Measurements from ENCODE around the gene ABAT.

The ABAT gene

DNA sequence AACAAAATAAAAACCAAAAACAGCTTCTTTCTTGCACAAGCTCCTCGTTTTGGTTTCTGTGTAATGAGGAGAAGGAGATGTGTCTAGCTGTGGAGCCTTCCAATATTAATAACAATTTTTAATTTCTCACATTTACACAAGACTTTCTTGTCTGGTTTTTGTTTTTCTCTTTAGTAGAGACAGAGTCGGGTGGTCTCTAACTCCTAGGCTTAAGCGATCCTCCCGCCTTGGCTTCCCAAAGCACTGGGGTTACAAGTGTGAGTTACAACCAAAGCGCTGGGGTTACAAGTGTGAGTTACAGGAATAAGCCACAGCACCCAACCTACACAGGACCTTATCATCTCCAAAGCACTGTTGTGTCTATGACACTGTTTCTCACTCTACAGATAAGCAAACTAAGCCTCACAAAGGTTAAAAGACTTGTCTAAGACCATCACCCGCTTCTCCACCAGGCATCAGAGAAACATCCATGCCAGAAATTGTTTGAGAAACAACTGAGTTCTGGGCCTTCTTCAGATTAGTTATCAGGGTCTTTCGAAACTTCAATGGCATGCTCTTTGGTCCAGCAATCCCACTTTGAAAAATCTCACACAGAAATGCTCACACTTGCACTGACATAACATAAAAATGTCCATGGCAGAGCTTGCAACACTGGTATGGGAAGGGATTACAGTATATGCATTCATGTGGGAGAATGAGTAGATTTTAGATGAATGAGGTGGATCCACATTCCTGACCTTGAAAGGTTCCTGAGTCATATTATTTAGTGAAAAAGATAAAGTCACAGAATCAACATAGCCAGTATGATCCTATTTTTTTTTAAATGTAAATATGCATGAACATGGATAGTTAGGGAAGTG, 3.9 kb downstream of the ABAT start:
- TF ChIP-seq, protein P1, sequence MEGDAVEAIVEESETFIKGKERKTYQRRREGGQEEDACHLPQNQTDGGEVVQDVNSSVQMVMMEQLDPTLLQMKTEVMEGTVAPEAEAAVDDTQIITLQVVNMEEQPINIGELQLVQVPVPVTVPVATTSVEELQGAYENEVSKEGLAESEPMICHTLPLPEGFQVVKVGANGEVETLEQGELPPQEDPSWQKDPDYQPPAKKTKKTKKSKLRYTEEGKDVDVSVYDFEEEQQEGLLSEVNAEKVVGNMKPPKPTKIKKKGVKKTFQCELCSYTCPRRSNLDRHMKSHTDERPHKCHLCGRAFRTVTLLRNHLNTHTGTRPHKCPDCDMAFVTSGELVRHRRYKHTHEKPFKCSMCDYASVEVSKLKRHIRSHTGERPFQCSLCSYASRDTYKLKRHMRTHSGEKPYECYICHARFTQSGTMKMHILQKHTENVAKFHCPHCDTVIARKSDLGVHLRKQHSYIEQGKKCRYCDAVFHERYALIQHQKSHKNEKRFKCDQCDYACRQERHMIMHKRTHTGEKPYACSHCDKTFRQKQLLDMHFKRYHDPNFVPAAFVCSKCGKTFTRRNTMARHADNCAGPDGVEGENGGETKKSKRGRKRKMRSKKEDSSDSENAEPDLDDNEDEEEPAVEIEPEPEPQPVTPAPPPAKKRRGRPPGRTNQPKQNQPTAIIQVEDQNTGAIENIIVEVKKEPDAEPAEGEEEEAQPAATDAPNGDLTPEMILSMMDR (IDR thresholded peaks at IDR 0.05; ENCODE audit: extremely low read depth, insufficient read depth, missing control alignments): no peak
- no peak for DNase-seq (ENCODE audit: low spot score)
- in situ Hi-C loops (cut with MboI; ENCODE audit: low pct_unique_long_range_greater_than_20kb, low sequenced_read_pairs, unreplicated experiment): loop anchor here (10.0 kb wide), 1 partner anchor 117 kb away; the partner anchor contains the start of genes PMM2 and TMEM186

DNA sequence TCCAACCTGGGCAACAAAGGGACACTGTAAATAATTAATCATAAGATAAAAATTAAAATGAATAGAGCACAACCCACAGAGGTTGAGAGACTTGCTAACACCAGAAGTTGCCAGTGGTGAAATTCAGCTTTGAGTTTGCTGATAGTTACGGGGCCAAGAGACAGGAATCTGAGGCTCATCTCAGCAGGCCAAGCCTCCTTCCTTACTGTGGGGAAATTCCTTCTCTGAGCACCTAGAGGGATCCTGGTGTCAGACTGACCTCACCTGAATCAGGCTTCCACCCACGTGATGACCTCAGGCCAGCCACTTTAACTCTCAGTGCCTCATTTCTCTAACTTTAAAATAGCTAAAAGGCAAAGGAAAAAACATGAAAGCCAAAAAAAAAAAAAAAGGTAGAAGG, 4.7 kb downstream of the ABAT start:
- DNase-seq (ENCODE audit: low spot score): no peak
- in situ Hi-C loops (cut with MboI; ENCODE audit: low pct_unique_long_range_greater_than_20kb, low sequenced_read_pairs, unreplicated experiment): loop anchor here (10.0 kb wide), 1 partner anchor 116 kb away; the partner anchor contains the start of genes PMM2 and TMEM186
- TF ChIP-seq, protein P1 (IDR thresholded peaks at IDR 0.05; ENCODE audit: extremely low read depth, insufficient read depth, missing control alignments): no peak

DNA sequence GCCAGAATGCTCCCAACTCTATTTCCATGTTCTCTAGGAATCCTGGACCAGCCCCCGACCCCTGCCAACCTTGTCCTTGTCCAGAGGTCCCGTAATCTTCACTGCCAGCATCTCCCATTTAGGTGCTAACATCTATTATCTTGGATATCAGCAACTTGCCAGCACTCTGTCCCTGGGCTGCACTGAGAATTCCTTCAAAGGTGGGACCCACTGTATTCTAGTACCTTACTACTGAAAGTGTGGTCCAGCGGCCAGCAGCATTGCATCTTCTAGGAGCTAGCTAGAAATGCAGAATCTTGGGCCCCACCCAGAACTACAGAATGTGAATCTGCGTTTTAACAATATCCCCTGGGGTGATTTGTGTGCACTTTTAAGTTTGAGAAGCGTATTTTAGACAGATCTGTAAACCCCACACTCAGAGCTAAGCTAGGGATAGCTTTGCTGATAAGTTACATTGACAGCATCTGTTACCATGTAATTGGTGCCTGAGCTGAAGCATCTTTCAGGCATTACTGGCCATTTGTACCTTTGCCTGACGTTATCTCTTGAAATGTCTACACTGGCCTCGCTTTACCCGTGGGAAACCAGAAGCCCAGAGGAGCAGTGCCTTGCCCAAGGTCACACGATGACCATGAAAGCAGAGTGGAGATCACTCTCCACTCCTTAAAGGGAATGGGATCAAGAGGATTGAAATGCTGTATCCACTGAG, 8.3 kb downstream of the ABAT start:
- no peak for DNase-seq (ENCODE audit: low spot score)
- in situ Hi-C loops (cut with MboI; ENCODE audit: low pct_unique_long_range_greater_than_20kb, low sequenced_read_pairs, unreplicated experiment): no loop called here
- TF ChIP-seq, protein P1 (IDR thresholded peaks at IDR 0.05; ENCODE audit: extremely low read depth, insufficient read depth, missing control alignments): no peak

DNA sequence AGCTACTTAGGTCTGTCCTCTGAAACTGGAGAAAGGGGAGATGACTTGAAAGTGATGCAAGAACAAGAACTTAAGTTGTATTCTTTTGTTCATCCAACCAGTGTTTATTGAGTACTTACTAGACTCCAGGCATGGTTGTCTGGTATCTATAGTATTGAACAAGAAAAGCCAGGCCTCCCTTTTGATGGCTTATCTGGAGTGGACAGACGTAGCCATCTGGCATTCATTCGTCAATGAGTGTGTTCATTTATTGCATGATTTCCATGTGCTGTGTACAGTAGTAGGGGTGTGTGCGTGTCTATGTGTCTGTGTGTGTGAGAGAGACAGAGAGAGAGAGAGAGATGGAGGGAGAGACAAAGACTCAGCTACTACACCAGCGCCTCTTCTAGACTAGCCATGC, 9.2 kb downstream of the ABAT start:
- DNase-seq (ENCODE audit: low spot score): no peak
- in situ Hi-C loops (cut with MboI; ENCODE audit: low pct_unique_long_range_greater_than_20kb, low sequenced_read_pairs, unreplicated experiment): no loop called here
- TF ChIP-seq, protein P1 (IDR thresholded peaks at IDR 0.05; ENCODE audit: extremely low read depth, insufficient read depth, missing control alignments): no peak

DNA sequence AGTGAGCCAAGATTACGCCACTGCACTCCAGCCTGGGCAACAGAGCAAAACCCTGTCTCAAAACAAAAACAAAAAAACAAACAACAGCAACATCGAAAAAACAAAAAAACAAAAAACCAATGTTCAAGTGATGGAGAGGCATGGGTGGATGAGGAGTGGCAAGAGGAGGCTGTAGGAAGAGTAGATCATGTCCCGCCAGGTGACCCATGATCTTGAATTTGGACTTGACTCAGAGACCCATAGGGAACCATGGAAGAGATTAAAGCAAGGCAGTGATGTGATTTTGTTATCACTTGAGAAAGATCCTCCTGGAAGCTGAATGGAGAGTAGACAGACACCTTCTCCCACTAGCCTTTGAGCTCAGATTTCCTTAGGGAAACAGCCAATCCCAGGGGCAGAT, 11.2 kb downstream of the ABAT start:
- in situ Hi-C loops (cut with MboI; ENCODE audit: low pct_unique_long_range_greater_than_20kb, low sequenced_read_pairs, unreplicated experiment): no loop called here
- no peak for DNase-seq (ENCODE audit: low spot score)
- TF ChIP-seq, protein P1 (IDR thresholded peaks at IDR 0.05; ENCODE audit: extremely low read depth, insufficient read depth, missing control alignments): no peak

DNA sequence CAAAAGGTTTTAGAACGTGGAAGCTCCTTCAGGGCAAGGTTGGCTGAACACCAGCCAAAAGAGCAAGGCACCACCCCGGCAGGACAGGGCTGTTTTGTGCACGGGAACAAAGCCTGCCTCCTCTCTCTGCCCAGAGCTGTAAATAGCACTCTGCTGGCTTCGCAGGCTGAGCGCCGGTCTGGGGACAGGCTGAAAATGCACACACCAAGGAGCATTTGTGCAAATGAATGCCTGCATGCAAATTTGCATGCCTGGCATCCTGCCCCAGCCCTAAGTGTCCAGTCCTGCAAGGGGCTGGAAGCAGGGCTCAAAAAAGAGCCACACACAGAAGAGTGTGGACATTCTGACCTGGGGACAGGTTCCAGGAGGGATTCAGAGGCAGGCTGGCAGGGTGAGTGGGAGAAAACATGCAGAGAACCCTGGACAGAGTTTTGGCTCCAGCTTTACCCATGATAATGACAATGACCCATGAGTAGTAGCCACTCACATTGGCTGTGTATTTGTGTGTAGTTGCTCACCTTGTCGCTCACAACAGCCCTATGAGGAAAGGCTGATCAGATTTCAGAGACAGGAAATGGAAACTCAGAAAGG, 11.7 kb downstream of the ABAT start:
- TF ChIP-seq, protein P1 (IDR thresholded peaks at IDR 0.05; ENCODE audit: extremely low read depth, insufficient read depth, missing control alignments): no peak
- DNase-seq (ENCODE audit: low spot score): no peak
- in situ Hi-C loops (cut with MboI; ENCODE audit: low pct_unique_long_range_greater_than_20kb, low sequenced_read_pairs, unreplicated experiment): no loop called here
